ENCODE results near the gene NDNF. TPM values are rescaled to one million over a fixed set of nuclear protein-coding genes. Genes with fewer than 3 reads are reported as not detected.
A peak's percentile ranks its signal among the peaks of the same experiment; 100 is the strongest.

Gene NDNF
- polyA plus RNA-seq, 3 donors: not detected

DNA sequence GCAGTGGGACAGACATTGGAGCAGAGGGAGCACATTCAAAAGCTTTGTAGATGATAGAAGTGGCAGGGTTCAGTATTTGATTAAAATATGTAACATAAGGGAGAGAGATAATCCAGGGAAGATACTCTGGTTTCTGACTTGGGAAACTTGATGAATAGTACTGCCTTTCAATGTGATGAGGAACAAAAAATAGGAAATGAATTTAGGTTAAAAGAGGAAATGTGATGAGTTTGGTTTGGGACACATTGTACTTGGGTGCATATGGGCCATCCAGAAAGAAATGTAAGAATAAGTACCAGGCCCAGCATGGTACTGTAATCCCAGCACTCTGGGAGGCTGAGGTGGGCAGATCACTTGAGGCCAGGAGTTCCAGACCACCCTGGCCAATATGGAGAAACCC is 20.9 kb upstream of the NDNF start:
- Histone ChIP-seq H3K4me2 (replicated peaks; ENCODE audit: extremely low read depth, low read length, poor library complexity, severe bottlenecking) (no peak overlapping the region), H3K9me3 (replicated peaks in 1 of 2; ENCODE audit: control insufficient read depth in 1 of 2, insufficient read depth in 1 of 2, low read length in 2 of 2) (no peaks in the 10 kb centered on the region), H2AFZ (ENCODE audit: insufficient read depth, low read depth, low read length, poor library complexity, severe bottlenecking) (no peak overlapping the region), H3K79me2 (ENCODE audit: insufficient read depth, low read length) (no peaks in the 10 kb centered on the region), H3K27ac (ENCODE audit: low read depth in 1 of 2, low read length in 2 of 2) (no peak overlapping the region), H3K4me1 (ENCODE audit: control insufficient read depth in 1 of 2, insufficient read depth in 2 of 2, low read length in 2 of 2) (peaks cover 15 to 17% of the 10 kb centered on the region in 2 donors), H3K9ac (ENCODE audit: insufficient read depth, low read length, poor library complexity, severe bottlenecking) (no peak overlapping the region), H3K36me3 (replicated peaks in 1 of 2; ENCODE audit: control insufficient read depth in 1 of 2, insufficient read depth in 2 of 2, low read length in 2 of 2) (no peaks in the 10 kb centered on the region), H3K27me3 (ENCODE audit: control insufficient read depth in 2 of 2, insufficient read depth in 2 of 2, low read length in 2 of 2) (no peaks in the 10 kb centered on the region), H4K20me1 (ENCODE audit: insufficient read depth, low read length) (no peaks in the 10 kb centered on the region), H3K4me3 (replicated peaks in 1 of 3; ENCODE audit: low read depth in 2 of 3, low read length in 3 of 3) (no peak overlapping the region)
- no peak overlapping the region for H3K27ac Mint-ChIP-seq
- peaks cover 8% of the 10 kb centered on the region for H3K4me1 Mint-ChIP-seq
- H3K27me3 Mint-ChIP-seq (ENCODE audit: low read depth in 3 of 3): peaks cover 0 to 1% (median 0%) of the 10 kb centered on the region in 3 donors
- peak in 2 of 3 donors; percentile 29 to 34 for DNase-seq
- intact Hi-C loops (cut with micrococcal nuclease): loop anchor here in 1 of 2 donors (10.0 kb wide), 1 partner anchor 938 kb away; no protein-coding TSS in a partner anchor
- TF ChIP-seq, protein P1, sequence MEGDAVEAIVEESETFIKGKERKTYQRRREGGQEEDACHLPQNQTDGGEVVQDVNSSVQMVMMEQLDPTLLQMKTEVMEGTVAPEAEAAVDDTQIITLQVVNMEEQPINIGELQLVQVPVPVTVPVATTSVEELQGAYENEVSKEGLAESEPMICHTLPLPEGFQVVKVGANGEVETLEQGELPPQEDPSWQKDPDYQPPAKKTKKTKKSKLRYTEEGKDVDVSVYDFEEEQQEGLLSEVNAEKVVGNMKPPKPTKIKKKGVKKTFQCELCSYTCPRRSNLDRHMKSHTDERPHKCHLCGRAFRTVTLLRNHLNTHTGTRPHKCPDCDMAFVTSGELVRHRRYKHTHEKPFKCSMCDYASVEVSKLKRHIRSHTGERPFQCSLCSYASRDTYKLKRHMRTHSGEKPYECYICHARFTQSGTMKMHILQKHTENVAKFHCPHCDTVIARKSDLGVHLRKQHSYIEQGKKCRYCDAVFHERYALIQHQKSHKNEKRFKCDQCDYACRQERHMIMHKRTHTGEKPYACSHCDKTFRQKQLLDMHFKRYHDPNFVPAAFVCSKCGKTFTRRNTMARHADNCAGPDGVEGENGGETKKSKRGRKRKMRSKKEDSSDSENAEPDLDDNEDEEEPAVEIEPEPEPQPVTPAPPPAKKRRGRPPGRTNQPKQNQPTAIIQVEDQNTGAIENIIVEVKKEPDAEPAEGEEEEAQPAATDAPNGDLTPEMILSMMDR (IDR thresholded peaks at IDR 0.05): no peak
- no peaks in the 10 kb centered on the region for H3K36me3 Mint-ChIP-seq
- no peaks in the 10 kb centered on the region for H3K9me3 Mint-ChIP-seq
- H3K4me3 Mint-ChIP-seq: no peak overlapping the region

DNA sequence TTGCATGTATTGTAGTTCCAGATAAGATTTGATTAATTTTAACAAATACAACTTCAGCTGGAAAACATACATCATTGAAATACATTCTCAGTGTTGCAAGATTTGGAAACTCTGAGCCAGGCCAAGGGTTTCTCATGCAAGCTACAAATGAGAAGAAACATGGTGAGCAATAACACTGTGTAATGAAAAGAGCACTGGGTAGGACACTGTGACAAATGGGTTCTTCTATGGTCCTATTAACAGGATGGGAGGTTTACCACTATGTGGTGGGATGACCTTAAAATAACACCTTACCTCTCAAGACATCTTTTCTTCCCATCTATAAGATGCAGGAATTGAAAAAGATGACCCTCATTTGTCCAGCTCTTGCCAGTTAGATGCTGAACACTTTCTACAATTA is 19.6 kb upstream of the NDNF start:
- Histone ChIP-seq H3K4me3 (replicated peaks in 1 of 3; ENCODE audit: low read depth in 2 of 3, low read length in 3 of 3) (no peak overlapping the region), H3K79me2 (ENCODE audit: insufficient read depth, low read length) (no peaks in the 10 kb centered on the region), H3K9ac (ENCODE audit: insufficient read depth, low read length, poor library complexity, severe bottlenecking) (no peak overlapping the region), H3K9me3 (replicated peaks in 1 of 2; ENCODE audit: control insufficient read depth in 1 of 2, insufficient read depth in 1 of 2, low read length in 2 of 2) (no peaks in the 10 kb centered on the region), H3K4me1 (ENCODE audit: control insufficient read depth in 1 of 2, insufficient read depth in 2 of 2, low read length in 2 of 2) (peaks cover 15 to 17% of the 10 kb centered on the region in 2 donors), H3K27me3 (ENCODE audit: control insufficient read depth in 2 of 2, insufficient read depth in 2 of 2, low read length in 2 of 2) (no peaks in the 10 kb centered on the region), H3K4me2 (replicated peaks; ENCODE audit: extremely low read depth, low read length, poor library complexity, severe bottlenecking) (no peak overlapping the region), H3K36me3 (replicated peaks in 1 of 2; ENCODE audit: control insufficient read depth in 1 of 2, insufficient read depth in 2 of 2, low read length in 2 of 2) (no peaks in the 10 kb centered on the region), H2AFZ (ENCODE audit: insufficient read depth, low read depth, low read length, poor library complexity, severe bottlenecking) (no peak overlapping the region), H4K20me1 (ENCODE audit: insufficient read depth, low read length) (no peaks in the 10 kb centered on the region), H3K27ac (ENCODE audit: low read depth in 1 of 2, low read length in 2 of 2) (no peak overlapping the region)
- Mint-ChIP-seq H3K27ac (no peak overlapping the region), H3K36me3 (no peaks in the 10 kb centered on the region), H3K4me3 (no peak overlapping the region), H3K9me3 (peaks cover 0 to under 1% (median 0%) of the 10 kb centered on the region in 7 donors), H3K4me1 (peaks cover 8% of the 10 kb centered on the region), H3K27me3 (ENCODE audit: low read depth in 3 of 3) (peaks cover 0 to 2% (median 1%) of the 10 kb centered on the region in 3 donors)
- no peak for DNase-seq
- intact Hi-C loops (cut with micrococcal nuclease): loop anchor here in 1 of 2 donors (10.0 kb wide), 1 partner anchor 937 kb away; no protein-coding TSS in a partner anchor
- TF ChIP-seq, protein P1 (IDR thresholded peaks at IDR 0.05): no peak
